Measurements from ENCODE around the gene EID3. TPM values are rescaled to one million over a fixed set of nuclear protein-coding genes. Genes with fewer than 3 reads are reported as not detected.

Gene EID3
- total and polyA plus RNA-seq, 2 experiments from 2014 or later = 3.3 to 3.4 TPM

GRCh38 chr12:104273503-104273902 lies 30.0 kb upstream of the EID3 start:
- Histone ChIP-seq H3F3A (replicated peaks; ENCODE audit: low read depth) (no peaks in the 10 kb centered on the region), H3K27me3 (ENCODE audit: insufficient read depth) (no peaks in the 10 kb centered on the region), H3K27ac (ENCODE audit: low read depth) (no peak overlapping the region), H4K20me1 (replicated peaks; ENCODE audit: insufficient read depth) (no peaks in the 10 kb centered on the region), H3K4me2 (no peak overlapping the region), H3K36me3 (ENCODE audit: insufficient read depth) (no peaks in the 10 kb centered on the region), H3K9me2 (ENCODE audit: insufficient read depth) (no peaks in the 10 kb centered on the region), H2AFZ (no peak overlapping the region), H3K4me1 (ENCODE audit: insufficient read depth) (no peaks in the 10 kb centered on the region), H3K79me2 (replicated peaks; ENCODE audit: insufficient read depth) (no peaks in the 10 kb centered on the region), H3K4me3 (no peak overlapping the region)
- no peak overlapping the region for H3K4me3 Mint-ChIP-seq
- no peaks in the 10 kb centered on the region for H3K9me3 Mint-ChIP-seq
- H3K27me3 Mint-ChIP-seq (ENCODE audit: insufficient read depth, low read depth, poor library complexity) = peaks cover 4% of the 10 kb centered on the region
- H3K4me1 Mint-ChIP-seq = no peaks in the 10 kb centered on the region
- no peaks in the 10 kb centered on the region for H3K36me3 Mint-ChIP-seq (ENCODE audit: low read depth)
- no peak overlapping the region for H3K27ac Mint-ChIP-seq
- ATAC-seq (no peak), DNase-seq (ENCODE audit: low spot score) (no peak)
- TF ChIP-seq POLR2AphosphoS5 (IDR thresholded peaks at IDR 0.05; ENCODE audit: low read depth) (no peak), ZNF331 (CRISPR knock-in tag; IDR thresholded peaks at IDR 0.05; ENCODE audit: low read depth) (no peak), EZH2 (IDR thresholded peaks at IDR 0.05; ENCODE audit: low read depth, unreplicated experiment) (no peak), NANOG (IDR thresholded peaks at IDR 0.05; ENCODE audit: borderline replicate concordance) (no peak), STAT1 (IDR thresholded peaks at IDR 0.05; ENCODE audit: unreplicated experiment) (no peak), ZNF462 (CRISPR knock-in tag; IDR thresholded peaks at IDR 0.05) (no peak), EZH2phosphoT487 (IDR thresholded peaks at IDR 0.05; ENCODE audit: unreplicated experiment) (no peak), ZNF114 (CRISPR knock-in tag; IDR thresholded peaks at IDR 0.05) (no peak), JUNB (IDR thresholded peaks at IDR 0.05; ENCODE audit: unreplicated experiment) (no peak)

Measured in GM23338 (cell line).